Adipose tissue (tissue), 3 donors: ENCODE data around the gene TMEM72. TPM values are rescaled to one million over a fixed set of nuclear protein-coding genes. Genes with fewer than 3 reads are reported as not detected.

Experiments used
- H3K27ac ChIP-seq: one replicate; pipeline ENCODE4 v1.5.1; 2013; ENCODE audit warnings: low read depth, low read length
- WGBS, 3 donors: extraction: QIAGEN DNeasy Blood & Tissue Kit; methylation state at CpG; one replicate each; pipeline ENCODE4 v1.1.7; 2013; 5-methylcytosine and 5-hydroxymethylcytosine counted together
- polyA plus RNA-seq, 3 donors: library from polyadenylated mRNA; stranded (reverse); fragments of 200-250 nt; gene quantifications; one replicate each; pipeline ENCODE4 v1.2.3, GENCODE V29; 2013
- donor health status: healthy with polysubstance abuse.
- donor health status: Bipolar disorder and iron deficiency.
- donor health status: healthy.

TMEM72 gene
- polyA plus RNA-seq, 3 donors: 0.03 to 2.5 TPM; not detected in 1

DNA sequence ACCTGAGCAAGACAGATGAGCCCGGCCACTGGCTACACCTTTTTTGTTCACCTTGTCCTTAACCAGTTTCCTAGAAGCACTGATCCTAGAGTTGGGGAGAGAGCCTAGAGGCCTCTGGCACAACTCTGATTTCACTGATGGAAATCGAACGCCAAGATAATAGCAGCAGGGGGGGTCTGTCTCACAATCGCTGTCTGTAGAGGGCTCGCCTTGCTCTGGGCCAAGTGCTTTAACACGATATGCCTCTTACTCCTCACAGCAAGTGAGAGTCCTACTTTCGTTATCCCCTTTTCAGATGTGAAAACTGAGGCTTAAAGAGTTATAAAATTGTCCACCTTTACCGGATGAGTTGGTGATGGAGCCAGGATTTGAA is 48.9 kb downstream of the TMEM72 start:
- 45 to 52% (median 49%) methylated on average over 8 of the region's 8 CpGs for WGBS, 3 donors
- no peak overlapping the region for H3K27ac ChIP-seq

DNA sequence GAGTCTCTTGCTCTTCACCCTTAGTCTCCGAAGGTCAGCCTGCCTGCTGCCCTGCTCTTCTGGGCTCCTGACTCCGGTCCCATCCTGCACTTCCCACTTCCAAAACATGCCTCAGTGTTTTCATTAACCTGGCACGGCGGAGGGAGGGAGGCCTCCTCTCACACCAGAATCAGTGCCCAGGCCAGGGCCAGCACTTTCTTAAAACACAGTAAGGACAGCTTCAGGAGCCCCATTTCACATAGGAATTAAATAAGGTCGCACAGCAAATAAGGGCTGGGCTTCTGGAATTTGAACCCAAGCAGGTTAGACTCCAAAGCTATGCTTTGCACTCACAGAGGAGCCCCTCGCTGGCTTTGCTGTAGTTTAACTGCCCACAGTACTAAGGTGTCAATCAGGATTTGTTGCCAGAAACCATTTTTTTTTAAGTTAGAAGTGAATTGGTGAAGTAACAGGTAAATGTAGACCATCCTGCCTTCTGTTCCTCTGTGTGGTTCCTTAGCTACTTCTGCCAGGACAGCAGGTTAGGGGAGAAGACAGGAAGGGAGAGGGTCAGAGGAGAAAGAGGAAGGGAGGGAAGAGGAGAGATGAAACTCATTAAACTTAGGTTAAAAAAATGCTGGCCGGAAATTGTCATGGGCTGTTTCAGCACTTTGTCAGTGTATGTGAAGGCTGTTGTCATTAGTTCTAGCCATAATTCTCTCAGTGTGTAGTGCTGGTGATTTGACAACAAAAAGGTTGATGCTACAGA is 49.5 kb downstream of the TMEM72 start:
- 66 to 73% (median 68%) methylated on average over 7 of the region's 7 CpGs for whole genome bisulfite sequencing, 3 donors
- no peak overlapping the region for H3K27ac ChIP-seq

- 47 to 66% (median 62%) methylated on average over 4 of the region's 4 CpGs for WGBS, 3 donors
- no peak overlapping the region for H3K27ac ChIP-seq
Observed at GRCh38 chr10:44961230-44961571, 50.1 kb downstream of the TMEM72 start.

- H3K27ac ChIP-seq: no peak overlapping the region
- 79 to 86% (median 83%) methylated on average over 11 of the region's 11 CpGs for WGBS, 3 donors
Observed at GRCh38 chr10:44961931-44962750, 51.0 kb downstream of the TMEM72 start.

DNA sequence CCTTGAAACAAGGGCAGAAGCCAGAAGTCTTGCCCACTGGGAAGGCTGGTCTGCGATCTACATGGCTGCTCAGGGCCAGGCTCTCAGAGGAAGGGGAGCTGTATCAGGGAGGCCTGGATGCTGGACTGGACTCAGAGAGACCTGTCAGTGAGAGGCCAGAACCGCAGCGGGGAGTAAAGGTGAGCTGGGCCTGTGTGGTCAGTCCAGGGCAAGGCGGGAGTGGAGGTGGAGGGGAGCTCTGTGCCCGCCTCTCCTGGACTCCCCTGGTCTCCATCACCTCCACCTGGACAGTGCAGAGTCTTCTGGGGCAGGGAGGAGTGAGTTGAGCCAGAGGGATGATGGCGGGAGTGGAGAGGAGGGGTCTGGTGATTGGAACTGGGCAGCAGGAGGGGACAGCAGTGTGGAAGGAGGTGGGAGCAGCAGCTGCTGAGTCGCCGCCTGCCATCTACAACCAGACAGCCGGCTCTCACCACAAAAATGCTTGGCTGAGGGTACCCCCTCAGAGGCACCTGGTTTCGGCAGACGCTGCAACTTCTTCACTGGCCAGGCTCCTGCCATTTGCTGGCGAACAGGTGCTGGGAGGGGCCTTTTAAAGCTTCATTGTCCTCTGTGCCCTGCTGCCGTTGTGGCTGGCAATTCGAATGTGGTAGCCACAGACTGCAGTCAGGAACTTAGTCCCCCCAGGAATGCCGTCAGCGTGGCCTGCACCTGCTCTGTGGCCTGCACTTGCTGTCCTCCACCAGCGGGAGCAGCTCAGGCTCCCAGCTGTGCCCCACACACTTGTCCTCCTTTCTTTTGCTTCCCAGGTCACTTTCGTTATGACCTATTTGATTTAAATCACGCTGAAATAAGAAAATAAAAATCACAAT is 52.0 kb downstream of the TMEM72 start:
- WGBS, 3 donors: 76 to 83% (median 76%) methylated on average over 19 of the region's 19 CpGs
- no peak overlapping the region for H3K27ac ChIP-seq

DNA sequence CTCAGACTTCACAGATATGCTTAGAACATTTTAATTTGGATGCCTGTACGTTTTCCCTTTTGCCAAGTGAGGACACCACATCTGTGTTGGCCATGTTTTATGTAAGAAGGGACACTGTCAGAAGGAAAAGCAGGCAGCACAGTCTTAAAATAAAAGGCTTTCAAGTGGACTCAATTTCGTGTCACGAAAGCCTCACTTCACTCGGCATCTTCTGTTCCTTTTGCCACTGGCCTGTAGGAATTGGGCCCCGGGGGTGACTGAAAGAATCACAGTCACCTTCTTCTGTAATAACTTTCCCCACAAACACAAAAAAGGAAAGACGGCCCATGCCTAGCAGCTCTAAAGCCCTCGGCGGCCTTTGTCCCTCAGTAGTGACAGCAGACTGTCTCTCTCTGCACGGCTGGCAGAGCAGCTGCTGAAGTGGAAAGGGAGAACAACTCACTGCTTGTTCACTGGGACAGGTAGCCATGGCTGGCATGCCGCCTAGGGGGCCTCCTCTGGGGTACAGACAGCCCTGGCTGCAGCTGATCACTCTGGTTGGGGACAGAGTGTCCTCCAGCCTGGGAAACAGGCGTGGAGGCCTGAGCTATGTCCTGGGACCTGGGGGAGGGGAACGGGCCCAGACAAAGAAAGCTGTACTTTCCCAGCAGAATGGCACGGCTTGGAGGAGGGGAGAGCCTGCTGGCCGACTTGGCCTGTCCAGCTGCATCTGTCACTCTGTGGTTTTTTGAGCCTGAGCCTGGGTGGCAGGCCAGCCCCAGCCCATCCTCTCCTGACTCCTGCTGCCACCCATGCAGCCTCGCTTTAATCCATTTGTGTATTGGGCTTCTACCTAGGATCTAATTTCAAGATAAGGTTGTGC is 52.9 kb downstream of the TMEM72 start:
- WGBS, 3 donors: 56 to 64% (median 59%) methylated on average over 15 of the region's 15 CpGs
- no peak overlapping the region for H3K27ac ChIP-seq

GRCh38 chr10:44965104-44965503 is 54.0 kb downstream of the TMEM72 start:
- 93 to 100% (median 96%) methylated on average over 1 of the region's 1 CpG for WGBS, 3 donors
- no peak overlapping the region for H3K27ac ChIP-seq

GRCh38 chr10:44965651-44966097 is 54.5 kb downstream of the TMEM72 start:
- H3K27ac ChIP-seq: no peak overlapping the region
- 73 to 87% (median 80%) methylated on average over 6 of the region's 6 CpGs for WGBS, 3 donors

GRCh38 chr10:44966129-44966815 is 55.1 kb downstream of the TMEM72 start:
- H3K27ac ChIP-seq: no peak overlapping the region
- 63 to 84% (median 75%) methylated on average over 8 of the region's 8 CpGs for WGBS, 3 donors

- H3K27ac ChIP-seq: no peak overlapping the region
- WGBS, 3 donors: 80 to 85% (median 81%) methylated on average over 8 of the region's 8 CpGs
Observed at GRCh38 chr10:44966816-44967509, 55.8 kb downstream of the TMEM72 start.

DNA sequence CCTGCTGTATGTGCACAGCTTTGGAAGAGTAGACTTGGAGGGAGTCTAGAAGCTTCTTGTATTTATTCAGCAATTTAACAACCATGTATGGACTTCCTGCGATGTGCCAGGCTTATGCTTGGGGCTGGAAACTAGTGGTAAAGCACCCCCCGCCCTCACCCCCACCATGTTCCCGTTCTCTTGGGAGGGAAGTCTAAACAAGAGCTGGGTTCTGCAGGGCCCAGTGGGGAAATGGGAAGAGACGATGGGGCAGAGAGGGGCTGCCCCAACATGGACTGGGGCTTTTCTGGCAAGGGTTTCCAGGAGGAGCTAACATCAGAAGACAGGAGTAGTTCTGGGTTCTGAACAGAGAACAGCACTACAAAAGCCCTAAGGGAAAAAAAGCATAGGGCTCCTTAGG is 56.5 kb downstream of the TMEM72 start:
- 48 to 84% (median 57%) methylated on average over 4 of the region's 4 CpGs for WGBS, 3 donors
- no peak overlapping the region for H3K27ac ChIP-seq

DNA sequence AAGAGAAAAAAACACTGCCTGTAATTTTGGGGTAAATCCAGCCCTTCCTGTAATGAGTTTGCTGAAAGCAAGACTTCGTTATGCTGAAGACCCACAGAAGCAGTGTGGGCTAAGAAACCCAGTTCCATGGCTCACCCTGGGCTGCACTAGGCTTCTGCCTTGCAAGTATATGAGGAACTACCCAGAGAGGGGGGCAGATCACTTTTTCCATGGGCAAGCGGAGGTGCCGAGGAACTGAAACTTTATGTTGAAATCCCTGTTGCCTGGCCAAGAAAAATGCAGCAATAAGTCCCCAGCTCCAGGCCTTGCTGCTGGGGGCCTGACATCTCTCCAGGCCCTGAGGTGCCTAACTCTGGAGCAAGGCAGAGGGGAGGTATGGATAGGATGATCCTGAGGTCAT is 57.0 kb downstream of the TMEM72 start:
- 8 to 66% (median 11%) methylated on average over 3 of the region's 3 CpGs for WGBS, 3 donors

GRCh38 chr10:44968500-44969400 is 57.6 kb downstream of the TMEM72 start:
- no peak overlapping the region for H3K27ac ChIP-seq
- WGBS, 3 donors: 62 to 79% (median 69%) methylated on average over 11 of the region's 11 CpGs

More for the DNA sequence above, 57.0 kb downstream of the TMEM72 start:
- H3K27ac ChIP-seq: no peak overlapping the region

- 31 to 94% (median 93%) methylated on average over 9 of the region's 9 CpGs for WGBS, 3 donors
- no peak overlapping the region for H3K27ac ChIP-seq
Observed at GRCh38 chr10:44969854-44970253, 58.7 kb downstream of the TMEM72 start.

GRCh38 chr10:44970812-44971395 is 59.8 kb downstream of the TMEM72 start:
- WGBS, 3 donors: 92 to 95% (median 94%) methylated on average over 8 of the region's 8 CpGs
- no peak overlapping the region for H3K27ac ChIP-seq

- 88 to 97% (median 91%) methylated on average over 11 of the region's 11 CpGs for WGBS, 3 donors
- H3K27ac ChIP-seq: no peak overlapping the region
Observed at GRCh38 chr10:44971434-44971833, 60.3 kb downstream of the TMEM72 start.
